ENCODE data around the gene CDC45. TPM values are rescaled to one million over a fixed set of nuclear protein-coding genes. Genes with fewer than 3 reads are reported as not detected.

CDC45 gene
- total RNA-seq, 4 donors from 2014 or later: 0.27 TPM; not detected in 3

GRCh38 chr22:19431649-19432132 is 48.0 kb upstream of the CDC45 start, which contains the start of gene HIRA:
Gene HIRA (minus strand): TSS chr22:19431733. CDS start chr22:19431476, 257 bp downstream.
- intact Hi-C loops (cut with DNase I; ENCODE audit: low total_unique reads) (loop anchor here (1.0 to 5.0 kb wide), 6 partner anchors 16 to 309 kb away; partner anchors contain the start of genes C22orf39, CDC45, DGCR2 and SLC25A1), in situ Hi-C loops (cut with MboI; ENCODE audit: low sequenced_read_pairs in 4 of 4) (no loop called here)
- ATAC-seq (peak; percentile 66 to 68), DNase-seq (peak; percentile 53 to 81)
- H3K9me3 ChIP-seq: no peaks in the 10 kb centered on the region
- no peaks in the 10 kb centered on the region for H3K27me3 ChIP-seq
- H3K27ac ChIP-seq: peak within 1 kb of the TSS; percentile 91 to 100 (median 100)
- H3K4me3 ChIP-seq: peak within 1 kb of the TSS; percentile 75 to 96 (median 88)
- H3K36me3 ChIP-seq: peaks cover 0 to 24% of the 10 kb centered on the region in 2 donors
- peaks cover 32 to 39% of the 10 kb centered on the region in 2 donors for H3K4me1 ChIP-seq
- TF ChIP-seq CTCF (IDR thresholded peaks at IDR 0.05 in 4 of 5, conservative IDR thresholded peaks at IDR 0.05 in 1 of 5) (no peak), POLR2A (IDR thresholded peaks at IDR 0.05) (no peak)

GRCh38 chr22:19432133-19432851 is 47.4 kb upstream of the CDC45 start, which contains the start of gene MRPL40:
Gene MRPL40 (plus strand): TSS chr22:19432545. CDS start chr22:19432555, 10 bp downstream.
- Histone ChIP-seq H3K9me3 (no peaks in the 10 kb centered on the region), H3K4me3 (peak within 1 kb of the TSS; percentile 75 to 96 (median 88)), H3K4me1 (peaks cover 31 to 37% of the 10 kb centered on the region in 2 donors), H3K36me3 (peaks cover 0 to 26% of the 10 kb centered on the region in 2 donors), H3K27ac (peak within 1 kb of the TSS; percentile 91 to 100 (median 100)), H3K27me3 (no peaks in the 10 kb centered on the region)
- intact Hi-C loops (cut with DNase I; ENCODE audit: low total_unique reads): loop anchor here (1.0 to 5.0 kb wide), 6 partner anchors 15 to 310 kb away; partner anchors contain the start of genes C22orf39, CDC45, DGCR2 and SLC25A1
- peak; percentile 77 to 79 for ATAC-seq
- in situ Hi-C loops (cut with MboI; ENCODE audit: low sequenced_read_pairs in 4 of 4): no loop called here
- peak; percentile 93 for DNase-seq
- peak; percentile 91 to 95 for TF ChIP-seq POLR2A (IDR thresholded peaks at IDR 0.05)
- peak in 1 of 5 experiments; percentile 21 for TF ChIP-seq CTCF (IDR thresholded peaks at IDR 0.05 in 4 of 5, conservative IDR thresholded peaks at IDR 0.05 in 1 of 5)

GRCh38 chr22:19434401-19434800 is 45.3 kb upstream of the CDC45 start:
- intact Hi-C loops (cut with DNase I; ENCODE audit: low total_unique reads): loop anchor here (5.0 kb wide), 2 partner anchors 257 to 312 kb away; partner anchors contain the start of genes DGCR2 and SLC25A1

More at GRCh38 chr22:19434401-19434800, 45.3 kb upstream of the CDC45 start:
- DNase-seq (no peak), ATAC-seq (no peak)
- no peaks in the 10 kb centered on the region for H3K9me3 ChIP-seq
- peaks cover 0 to 26% of the 10 kb centered on the region in 2 donors for H3K36me3 ChIP-seq
- in situ Hi-C loops (cut with MboI; ENCODE audit: low sequenced_read_pairs in 4 of 4): no loop called here
- peaks cover 37% of the 10 kb centered on the region in 2 donors for H3K4me1 ChIP-seq
- TF ChIP-seq POLR2A (IDR thresholded peaks at IDR 0.05) (no peak), CTCF (IDR thresholded peaks at IDR 0.05 in 4 of 5, conservative IDR thresholded peaks at IDR 0.05 in 1 of 5) (no peak)
- H3K27me3 ChIP-seq: no peaks in the 10 kb centered on the region
- peak overlapping the region; percentile 91 to 100 (median 100) for H3K27ac ChIP-seq
- no peak overlapping the region for H3K4me3 ChIP-seq
